Measurements from ENCODE around the gene NDUFAF5.

Gene NDUFAF5

DNA sequence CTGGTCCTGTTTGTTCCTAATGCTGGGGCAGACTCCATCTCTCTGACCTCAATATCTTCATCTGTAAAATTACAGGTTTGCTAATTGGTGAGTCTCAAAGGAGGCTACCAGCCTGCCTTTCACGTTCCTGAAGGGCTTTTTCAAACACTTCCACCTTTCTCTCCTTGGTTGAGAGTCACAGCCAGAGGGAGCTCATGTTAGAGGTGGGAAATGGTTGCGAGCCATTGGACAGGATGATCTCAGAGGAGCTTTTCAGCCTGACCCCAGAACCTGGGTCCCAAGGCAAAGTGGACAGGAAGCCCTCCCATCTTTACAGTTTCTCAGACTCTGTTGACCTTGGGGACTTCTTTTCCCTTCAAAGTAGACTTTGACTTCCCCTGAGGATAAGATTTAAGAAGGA lies 37.6 kb downstream of the NDUFAF5 start:
- DNase-seq (ENCODE audit: low read depth): no peak

DNA sequence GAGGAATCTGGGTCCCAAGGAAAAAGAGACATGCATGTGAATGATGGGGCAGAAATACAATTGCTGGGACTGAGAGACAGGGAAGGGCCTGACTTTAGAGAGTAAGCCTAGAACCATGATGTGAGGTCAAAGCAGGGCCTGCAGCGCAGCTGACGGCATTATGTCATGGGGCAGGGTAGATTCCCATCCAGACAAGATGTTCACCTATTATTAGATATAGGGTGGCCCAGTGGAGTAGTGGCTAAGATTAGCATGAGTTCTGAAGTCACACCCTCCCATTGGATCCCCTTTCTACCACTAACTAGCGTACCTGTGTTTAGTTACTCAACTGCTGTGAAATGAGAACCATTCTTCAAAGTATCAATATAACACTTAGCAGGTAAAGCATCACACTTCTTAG lies 39.6 kb downstream of the NDUFAF5 start:
- DNase-seq (ENCODE audit: low read depth): no peak

DNA sequence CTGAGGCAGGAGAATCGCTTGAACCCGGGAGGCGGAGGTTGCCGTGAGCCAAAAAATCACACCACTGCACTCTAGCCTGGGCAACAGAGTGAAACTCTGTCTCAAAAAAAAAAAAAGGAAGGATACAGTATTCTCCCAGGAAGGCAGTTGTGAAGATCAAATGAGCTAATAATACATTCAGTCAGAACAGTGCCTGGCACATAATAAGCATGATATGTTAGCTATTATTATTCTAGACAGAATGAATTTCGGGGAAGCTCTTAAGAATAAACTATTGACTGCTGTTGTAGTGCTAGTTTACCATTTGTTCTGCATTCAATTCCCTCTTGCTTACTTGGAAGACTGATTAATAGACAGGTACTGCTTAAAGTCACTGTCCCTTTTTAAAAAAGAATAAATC lies 40.6 kb downstream of the NDUFAF5 start:
- no peak for DNase-seq (ENCODE audit: low read depth)

DNA sequence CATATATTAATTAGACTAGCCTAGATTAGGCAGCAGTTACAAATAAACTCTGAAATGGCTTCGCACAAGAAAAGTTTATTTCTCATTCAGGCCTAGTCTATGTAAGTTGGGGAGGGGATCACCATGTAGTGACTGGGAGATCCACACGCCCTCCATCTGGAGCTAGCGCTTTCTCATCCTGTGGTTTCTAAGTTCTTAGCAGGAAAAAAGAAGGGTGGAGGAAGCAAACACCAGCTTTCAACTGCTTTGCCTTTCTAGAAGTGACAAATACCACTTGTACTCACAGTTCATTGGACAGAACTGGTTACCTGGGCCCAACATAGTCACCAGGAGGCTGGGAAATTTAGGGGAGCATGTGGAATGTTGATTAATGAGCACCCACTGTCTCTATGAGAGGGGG lies 46.6 kb downstream of the NDUFAF5 start:
- no peak for DNase-seq (ENCODE audit: low read depth)

DNA sequence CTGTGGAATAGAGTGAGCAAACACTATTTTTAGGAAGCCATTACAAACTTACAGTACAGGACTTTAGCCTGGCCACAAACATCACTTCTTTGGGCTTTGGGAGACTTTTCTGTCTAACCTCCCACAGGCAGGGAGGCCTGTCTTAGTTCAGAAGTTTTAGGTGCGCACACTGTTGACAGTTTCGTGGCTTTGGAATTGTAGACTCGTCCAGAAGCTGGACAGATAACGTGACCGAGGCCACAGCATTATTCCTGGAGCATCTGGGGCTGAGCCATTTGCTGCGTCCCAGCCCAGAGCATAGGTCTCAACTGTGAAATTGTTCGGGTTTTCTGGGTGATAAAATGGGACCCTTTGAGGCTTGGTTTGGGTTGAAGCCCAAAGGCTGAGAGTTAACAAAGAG lies 53.8 kb downstream of the NDUFAF5 start:
- no peak for DNase-seq (ENCODE audit: low read depth)

DNA sequence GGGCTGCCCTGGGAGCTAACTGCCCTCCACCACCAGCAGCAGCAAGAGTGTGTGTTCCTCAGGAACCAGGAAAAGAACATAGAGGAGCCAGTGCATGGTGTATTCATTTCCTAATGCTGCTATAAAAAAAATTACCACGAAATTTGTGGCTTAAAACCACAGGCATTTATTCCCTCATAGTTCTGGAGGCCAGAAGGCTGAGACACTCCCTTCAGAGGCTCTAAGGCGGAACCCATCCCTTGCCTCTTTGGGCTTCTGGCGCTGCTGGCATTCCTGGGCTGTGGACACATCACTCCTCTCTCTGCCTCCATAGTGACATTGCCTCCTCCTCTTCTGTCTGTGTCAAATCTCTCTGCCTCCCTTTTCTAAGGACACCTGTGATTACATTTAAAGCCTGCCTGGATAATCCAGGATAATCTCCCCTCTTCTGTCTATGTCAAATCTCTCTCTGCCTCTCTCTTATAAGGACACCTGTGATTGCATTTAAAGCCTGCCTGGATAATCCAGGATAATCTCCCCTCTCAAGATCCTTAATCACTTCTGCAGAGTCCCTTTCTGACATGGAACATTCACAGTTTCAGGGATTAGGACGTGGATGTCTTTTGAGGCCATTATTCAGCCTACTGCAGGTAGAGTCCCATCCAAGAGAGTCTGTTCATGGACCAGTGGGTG lies 54.7 kb downstream of the NDUFAF5 start:
- no peak for DNase-seq (ENCODE audit: low read depth)

DNA sequence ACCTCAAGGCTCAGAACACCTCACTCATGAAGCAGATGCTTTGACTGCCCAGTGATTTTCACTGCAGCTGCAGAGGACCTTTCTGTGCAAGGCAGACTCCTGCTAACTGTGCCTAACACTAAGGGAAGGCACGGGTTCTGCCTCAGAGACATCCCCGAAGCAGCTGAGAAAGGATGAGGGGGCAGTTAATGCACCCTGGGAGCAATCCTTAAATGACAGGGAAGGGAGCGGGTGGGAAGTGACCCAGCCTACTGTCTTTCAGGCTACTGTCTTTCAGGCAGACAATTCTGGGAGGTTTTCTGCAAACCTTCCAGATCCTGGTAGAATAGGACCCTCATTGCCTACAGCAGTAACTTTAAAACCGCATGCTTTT lies 55.3 kb downstream of the NDUFAF5 start:
- no peak for DNase-seq (ENCODE audit: low read depth)

DNA sequence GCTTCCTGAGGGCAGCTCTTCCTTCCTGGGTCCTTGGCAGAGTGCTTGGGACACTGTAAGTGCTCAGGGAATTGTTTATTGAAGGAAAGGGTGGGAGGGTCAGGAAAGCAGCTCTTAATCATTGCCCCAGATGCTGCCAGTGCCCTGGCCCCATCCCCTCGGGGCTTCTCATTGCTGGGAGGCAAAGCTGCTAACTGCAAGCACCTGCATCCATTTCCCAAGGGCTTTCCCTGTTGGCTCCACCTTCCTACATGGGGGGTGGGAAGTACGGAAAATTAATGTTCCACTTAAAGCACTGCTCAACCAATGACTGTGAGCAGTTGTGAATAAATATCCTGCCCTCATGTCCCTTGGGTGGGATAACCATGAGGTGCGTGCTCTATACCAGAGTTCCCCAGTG lies 56.4 kb downstream of the NDUFAF5 start:
- no peak for DNase-seq (ENCODE audit: low read depth)

DNA sequence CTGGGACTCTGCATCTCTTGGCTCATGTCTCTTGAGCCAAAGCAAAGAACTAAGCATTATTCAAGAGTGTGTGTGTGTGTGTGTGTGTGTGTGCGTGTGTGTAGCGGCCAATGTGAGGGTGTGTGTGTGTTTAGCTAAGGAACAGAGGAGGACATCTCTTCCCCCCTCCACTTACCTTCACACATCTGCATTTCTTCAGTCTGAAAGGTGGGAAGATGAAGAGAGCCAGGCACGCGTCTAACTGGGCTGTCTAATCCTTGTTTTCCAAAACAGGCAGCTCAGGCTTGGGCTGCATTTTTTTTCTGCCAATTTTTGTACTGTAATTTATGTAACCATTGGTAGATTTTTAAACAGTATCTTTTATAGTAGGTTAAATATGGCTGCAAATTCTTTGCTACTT lies 59.5 kb downstream of the NDUFAF5 start:
- no peak for DNase-seq (ENCODE audit: low read depth)

DNA sequence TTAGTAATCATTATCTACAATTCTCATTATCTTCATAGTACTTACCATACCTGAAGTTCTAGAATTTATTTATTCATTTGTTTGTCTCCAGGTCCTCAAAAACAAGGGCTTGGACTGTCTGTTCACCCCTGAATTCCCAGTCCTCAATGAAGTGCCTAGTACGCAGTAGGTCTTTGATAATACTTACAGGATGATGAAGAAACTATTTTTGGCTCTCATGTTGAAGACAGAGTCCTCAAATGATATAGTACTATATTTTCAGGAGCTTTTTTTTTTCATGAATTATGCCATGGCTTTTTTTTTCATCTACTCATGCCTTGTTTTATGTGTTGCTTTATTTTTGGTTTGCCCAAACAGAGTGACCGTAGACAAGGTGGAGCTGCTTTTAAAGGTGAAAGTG lies 66.5 kb downstream of the NDUFAF5 start:
- DNase-seq (ENCODE audit: low read depth): no peak

DNA sequence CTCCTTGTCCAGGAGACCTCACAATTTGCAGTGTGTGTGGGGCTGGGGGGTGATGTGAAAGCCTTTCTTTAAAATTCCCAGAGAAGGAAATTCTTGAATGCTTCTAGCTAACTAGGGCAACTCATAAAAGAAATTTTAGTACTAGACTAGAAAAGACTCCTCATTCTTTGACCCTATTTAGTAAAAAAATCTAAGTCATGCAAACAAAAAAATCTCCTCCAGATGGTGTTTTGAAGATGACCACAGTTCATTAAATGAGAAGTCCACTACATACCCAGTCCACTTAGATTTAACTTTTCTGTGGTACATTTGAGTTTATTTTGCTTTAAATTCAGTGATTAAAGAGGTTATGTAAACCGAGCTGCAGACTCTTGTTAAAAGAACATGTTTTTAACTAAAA lies 67.5 kb downstream of the NDUFAF5 start:
- DNase-seq (ENCODE audit: low read depth): no peak

DNA sequence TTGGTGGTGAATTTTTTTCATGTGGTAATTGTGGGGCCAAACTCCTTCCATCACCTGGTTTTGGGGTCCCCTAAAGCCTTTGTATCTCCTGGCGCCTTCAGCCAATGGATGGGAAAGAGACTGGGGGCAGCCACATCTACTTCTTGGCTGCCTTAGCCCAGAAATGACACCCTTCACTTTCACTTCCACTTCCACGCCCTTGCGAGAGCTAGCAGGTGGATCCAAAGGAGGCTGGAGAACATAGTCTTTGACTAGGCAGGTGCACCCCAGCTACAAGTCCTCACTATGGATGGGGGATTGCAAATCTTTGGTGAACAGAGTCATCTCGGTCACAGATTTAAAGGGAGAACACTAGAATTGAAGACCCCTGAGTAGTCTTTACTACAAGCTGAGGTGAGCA lies 70.8 kb downstream of the NDUFAF5 start:
- DNase-seq (ENCODE audit: low read depth): no peak

DNA sequence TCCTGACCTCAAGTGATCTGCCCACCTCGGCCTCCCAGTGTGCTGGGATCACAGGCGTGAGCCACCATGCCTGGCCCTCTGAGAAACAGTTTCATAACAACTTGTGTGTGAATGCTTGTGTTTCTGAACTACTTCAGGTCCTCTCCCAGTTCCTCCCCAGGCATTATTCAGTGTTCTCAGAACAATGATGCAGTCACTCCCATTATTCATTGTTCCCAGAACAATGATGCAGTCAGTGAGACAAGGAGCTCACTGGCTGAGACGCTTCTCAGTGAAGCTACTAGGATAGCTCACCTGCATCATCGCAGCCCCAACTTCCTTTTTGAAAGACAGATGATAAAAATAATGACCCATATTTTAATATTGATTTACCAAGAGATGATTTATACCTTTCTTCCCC lies 71.5 kb downstream of the NDUFAF5 start:
- DNase-seq (ENCODE audit: low read depth): no peak

DNA sequence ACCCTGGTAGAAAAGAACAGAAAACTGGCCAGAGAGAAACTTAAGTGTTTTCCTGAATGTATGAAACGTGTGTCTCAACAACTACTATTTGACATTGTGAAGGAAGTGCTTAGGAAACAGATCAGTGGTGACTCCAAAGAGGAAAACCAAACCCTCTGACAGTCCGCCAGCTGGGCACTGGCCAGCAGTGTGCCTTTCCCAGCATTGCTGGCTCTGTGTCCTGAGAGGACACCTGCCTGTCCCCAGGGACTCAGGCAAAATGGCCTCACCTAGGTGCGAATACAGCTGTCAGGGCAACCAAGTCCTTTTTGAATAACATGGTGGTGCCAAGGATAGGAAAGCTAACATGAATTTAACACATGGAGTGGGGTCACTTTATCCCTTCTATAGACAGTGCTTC lies 72.5 kb downstream of the NDUFAF5 start:
- no peak for DNase-seq (ENCODE audit: low read depth)

DNA sequence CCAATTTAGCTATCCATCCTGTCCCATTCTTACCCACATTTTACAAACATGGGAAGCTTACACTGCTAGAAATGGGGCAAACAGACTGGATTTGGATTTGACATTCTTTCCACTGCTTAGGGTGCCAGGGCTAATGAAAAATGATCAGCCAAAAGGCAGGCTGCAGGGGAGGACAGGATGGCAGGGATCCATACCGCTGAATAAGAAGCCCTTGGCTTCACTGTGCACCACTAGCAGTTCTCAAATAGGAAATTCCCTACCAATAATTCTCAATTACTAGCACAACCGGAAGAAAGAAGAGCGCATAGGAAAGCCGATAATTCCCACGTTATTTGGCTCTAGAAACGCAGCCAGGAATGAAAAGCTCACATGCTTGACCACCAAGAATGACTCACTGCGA lies 73.1 kb downstream of the NDUFAF5 start:
- DNase-seq (ENCODE audit: low read depth): no peak

DNA sequence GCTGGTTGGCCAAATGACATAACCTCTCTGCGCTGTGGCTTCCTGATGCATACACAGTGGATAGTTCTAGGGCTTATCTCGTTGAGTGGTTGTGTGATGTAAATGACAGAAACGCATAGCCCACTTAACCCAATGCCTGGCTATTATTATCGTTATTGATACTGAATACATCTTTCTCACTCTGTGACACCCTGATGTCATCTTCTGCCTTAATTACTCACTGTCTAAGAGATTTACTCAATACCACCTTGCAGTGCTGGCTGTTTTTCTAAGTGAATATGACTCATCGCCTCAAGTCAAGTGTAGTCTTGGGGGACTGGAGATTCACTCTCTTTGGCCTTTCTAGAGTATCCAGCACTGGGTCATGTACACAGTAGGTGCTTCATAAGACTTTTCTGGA lies 73.6 kb downstream of the NDUFAF5 start:
- no peak for DNase-seq (ENCODE audit: low read depth)

DNA sequence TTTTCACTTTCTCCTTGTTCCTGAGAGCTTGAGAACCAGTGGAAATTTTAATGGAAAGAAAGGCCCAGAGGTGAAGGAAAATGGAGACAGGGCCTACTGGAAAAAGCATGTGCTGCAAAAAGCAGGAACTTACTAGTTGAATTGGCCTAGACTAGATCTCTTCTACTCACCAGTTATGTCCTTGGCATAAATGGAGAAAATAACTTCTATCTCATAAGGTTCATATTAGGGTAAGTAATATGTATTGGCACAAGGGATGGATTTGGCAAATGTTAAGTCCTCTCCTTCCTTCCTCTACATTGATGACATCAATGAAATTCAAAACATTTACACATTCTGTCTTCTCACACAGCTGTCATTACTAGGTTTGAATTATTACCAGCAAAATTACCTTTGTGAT lies 74.0 kb downstream of the NDUFAF5 start:
- no peak for DNase-seq (ENCODE audit: low read depth)

DNA sequence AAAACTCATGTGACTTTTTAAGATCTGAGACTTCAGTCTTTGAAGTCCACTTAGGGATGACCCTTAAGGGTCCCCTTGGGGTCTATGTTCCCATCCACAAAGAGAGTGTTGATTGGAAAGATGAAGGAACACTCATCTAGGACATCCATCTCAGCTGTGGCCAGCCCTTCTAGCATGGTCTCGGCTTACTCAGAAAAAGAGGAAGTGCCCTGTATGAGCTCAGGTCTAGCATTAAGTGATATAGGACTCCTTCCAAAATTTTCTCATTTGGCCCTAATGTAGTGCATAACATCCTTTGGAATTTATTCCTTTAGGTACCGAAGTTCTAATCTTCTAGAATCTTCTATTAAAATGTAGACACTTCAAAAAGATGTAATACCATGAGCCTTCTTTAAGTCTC lies 77.4 kb downstream of the NDUFAF5 start:
- DNase-seq (ENCODE audit: low read depth): no peak

DNA sequence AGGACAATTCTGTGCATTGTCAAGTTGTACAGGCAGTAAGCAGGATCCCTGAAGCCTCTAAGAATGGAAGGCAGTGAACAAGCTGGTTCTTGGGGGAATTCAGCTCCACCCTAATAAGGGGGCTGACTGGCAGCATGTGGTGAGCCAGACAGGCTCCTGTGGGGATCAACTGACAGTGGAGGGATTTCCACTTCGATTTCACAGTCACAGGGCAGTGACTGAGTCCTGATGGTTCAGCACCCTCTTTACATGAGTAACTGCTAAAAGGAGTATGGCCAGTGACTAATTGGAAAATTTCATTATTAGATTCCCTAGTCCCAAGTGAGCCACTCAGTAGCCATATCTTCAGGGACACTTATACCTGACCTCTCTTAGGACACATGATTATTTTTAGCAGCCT lies 78.4 kb downstream of the NDUFAF5 start:
- no peak for DNase-seq (ENCODE audit: low read depth)

DNA sequence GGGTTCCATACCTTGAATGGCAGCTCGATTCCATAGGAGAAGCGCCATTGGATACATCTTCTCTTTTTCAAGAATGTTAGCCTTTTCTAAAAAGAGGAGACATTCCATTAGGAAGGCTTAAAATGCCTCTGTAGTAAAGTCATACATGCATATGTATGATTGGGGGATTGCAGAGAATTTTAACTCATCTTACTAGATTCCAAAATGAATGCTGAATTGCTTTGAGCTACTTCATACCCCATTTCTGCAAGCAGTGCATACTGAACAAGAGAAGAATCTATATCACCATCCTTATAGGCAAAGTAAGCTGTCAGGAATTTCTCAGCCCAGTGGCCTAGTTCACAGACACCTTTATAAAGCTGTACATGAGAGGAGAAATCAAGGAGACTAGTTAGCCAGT lies 80.3 kb downstream of the NDUFAF5 start:
- DNase-seq (ENCODE audit: low read depth): no peak

DNA sequence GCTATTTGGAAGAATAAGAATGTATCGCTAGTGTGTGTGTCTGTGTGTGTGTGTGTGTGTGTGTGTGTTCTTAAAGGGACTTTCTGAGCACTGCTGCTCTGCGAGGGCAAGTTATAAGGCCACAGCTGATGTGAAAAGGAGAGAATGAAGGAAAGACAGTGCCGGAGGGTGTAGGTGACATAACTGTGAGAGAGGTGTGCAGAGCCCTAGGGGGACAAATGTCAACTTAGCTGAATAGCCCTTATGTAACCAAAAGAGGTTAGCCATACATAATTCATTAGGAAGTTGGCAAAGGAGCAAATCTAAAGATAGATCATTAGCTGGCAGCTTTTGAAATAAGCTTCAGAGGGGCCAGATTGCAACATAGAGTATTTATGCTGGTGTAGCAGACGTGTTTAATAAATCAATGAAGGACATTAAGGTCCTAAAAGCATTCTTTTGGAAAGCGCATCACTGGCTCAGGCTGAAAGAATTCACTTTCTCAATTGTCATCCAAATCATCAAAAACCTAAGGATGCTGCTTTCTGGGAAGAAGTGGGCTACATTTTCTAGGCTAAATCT lies 81.0 kb downstream of the NDUFAF5 start:
- no peak for DNase-seq (ENCODE audit: low read depth)

DNA sequence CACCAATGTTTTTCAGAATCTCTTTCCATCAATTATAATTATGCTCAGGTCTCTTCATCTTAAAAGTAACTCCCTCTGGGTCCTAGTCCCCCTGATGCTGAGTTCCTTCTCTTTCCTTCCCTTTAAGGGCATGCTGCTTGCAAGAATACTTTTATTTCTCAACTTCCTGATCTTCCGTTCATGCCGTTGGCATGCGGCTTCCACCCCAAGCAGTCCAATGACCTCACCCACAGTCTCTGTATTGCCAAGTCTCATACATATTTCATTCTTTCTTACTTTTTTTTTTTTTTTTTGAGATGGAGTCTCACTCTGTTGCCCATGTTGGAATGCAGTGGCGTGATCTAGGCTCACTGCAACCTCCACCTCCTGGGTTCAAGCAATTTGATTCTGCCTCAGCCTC lies 83.5 kb downstream of the NDUFAF5 start:
- DNase-seq (ENCODE audit: low read depth): no peak

DNA sequence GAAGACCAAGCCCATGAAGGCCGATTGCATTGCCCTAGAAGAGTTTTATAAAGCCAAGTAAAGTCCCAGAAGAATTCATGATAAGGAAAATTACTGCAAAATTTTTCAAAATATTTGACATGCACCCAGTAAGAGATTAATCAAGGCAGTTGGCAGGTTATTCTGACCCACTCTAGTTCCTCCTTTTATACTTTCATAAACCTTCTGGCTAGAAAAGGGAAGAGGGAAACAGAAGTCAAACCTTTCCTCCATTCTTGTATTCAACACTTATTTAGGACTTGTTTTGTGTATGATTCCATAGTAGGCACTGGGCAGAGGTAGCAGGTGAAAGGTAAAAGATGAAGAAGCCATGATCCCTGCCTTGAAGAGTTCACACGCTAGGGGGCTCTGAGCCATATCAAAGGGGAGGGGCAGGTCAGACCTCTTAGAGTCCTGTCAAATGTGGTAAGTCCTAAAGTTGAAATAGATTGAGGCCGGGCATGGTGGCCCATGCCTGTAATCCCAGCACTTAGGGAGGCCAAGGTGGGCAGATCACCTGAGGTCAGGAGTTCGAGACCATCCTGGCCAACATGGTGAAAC lies 85.4 kb downstream of the NDUFAF5 start:
- DNase-seq (ENCODE audit: low read depth): no peak

Measured in activated T-helper 9 cell treated with anti-CD3 and anti-CD28 coated beads, Interleukin-2, amount 50 U/mL, for 16 hours (primary cell).